ENCODE data around the gene HSD17B12. TPM values are rescaled to one million over a fixed set of nuclear protein-coding genes. Genes with fewer than 3 reads are reported as not detected.

HSD17B12 gene
- total RNA-seq, 1 donor from 2014 or later: 99.8 TPM

- no peak for TF ChIP-seq CTCF (IDR thresholded peaks at IDR 0.05)
- H3K4me1 ChIP-seq: peaks cover 36% of the 10 kb centered on the region
- H3K4me3 ChIP-seq: no peak overlapping the region
- H3K27ac ChIP-seq: no peak overlapping the region
- no peaks in the 10 kb centered on the region for H3K36me3 ChIP-seq
- H3K9me3 ChIP-seq: no peaks in the 10 kb centered on the region
- no peaks in the 10 kb centered on the region for H3K27me3 ChIP-seq
- no peak for DNase-seq
- intact Hi-C loops (cut with DNase I): no loop called here
- ATAC-seq: no peak
Observed at GRCh38 chr11:43689167-43689566, 8.6 kb downstream of the HSD17B12 start.

GRCh38 chr11:43690929-43691725, 10.6 kb downstream of the HSD17B12 start:
- DNase-seq: no peak
- ATAC-seq: peak; percentile 32
- intact Hi-C loops (cut with DNase I): no loop called here
- TF ChIP-seq CTCF (IDR thresholded peaks at IDR 0.05): no peak
- Histone ChIP-seq H3K9me3 (no peaks in the 10 kb centered on the region), H3K36me3 (no peaks in the 10 kb centered on the region), H3K4me3 (no peak overlapping the region), H3K4me1 (peaks cover 26% of the 10 kb centered on the region), H3K27ac (no peak overlapping the region), H3K27me3 (no peaks in the 10 kb centered on the region)

- intact Hi-C loops (cut with DNase I): no loop called here
- H3K9me3 ChIP-seq: no peaks in the 10 kb centered on the region
- TF ChIP-seq CTCF (IDR thresholded peaks at IDR 0.05): no peak
Observed at GRCh38 chr11:43691806-43692205, 11.3 kb downstream of the HSD17B12 start.

GRCh38 chr11:43693069-43693468, 12.5 kb downstream of the HSD17B12 start:
- H3K27me3 ChIP-seq: no peaks in the 10 kb centered on the region
- no peaks in the 10 kb centered on the region for H3K36me3 ChIP-seq
- H3K9me3 ChIP-seq: no peaks in the 10 kb centered on the region
- H3K4me3 ChIP-seq: no peak overlapping the region
- DNase-seq (no peak), ATAC-seq (no peak)
- peaks cover 6% of the 10 kb centered on the region for H3K4me1 ChIP-seq
- TF ChIP-seq CTCF (IDR thresholded peaks at IDR 0.05): no peak
- no peak overlapping the region for H3K27ac ChIP-seq
- intact Hi-C loops (cut with DNase I): no loop called here

More at GRCh38 chr11:43691806-43692205, 11.3 kb downstream of the HSD17B12 start:
- ATAC-seq: no peak
- peaks cover 19% of the 10 kb centered on the region for H3K4me1 ChIP-seq
- DNase-seq: no peak
- H3K36me3 ChIP-seq: no peaks in the 10 kb centered on the region
- no peaks in the 10 kb centered on the region for H3K27me3 ChIP-seq
- no peak overlapping the region for H3K4me3 ChIP-seq
- no peak overlapping the region for H3K27ac ChIP-seq

GRCh38 chr11:43693731-43694130, 13.2 kb downstream of the HSD17B12 start:
- intact Hi-C loops (cut with DNase I): no loop called here
- no peak for DNase-seq
- no peaks in the 10 kb centered on the region for H3K27me3 ChIP-seq
- H3K36me3 ChIP-seq: no peaks in the 10 kb centered on the region
- H3K9me3 ChIP-seq: no peaks in the 10 kb centered on the region
- H3K4me1 ChIP-seq: no peaks in the 10 kb centered on the region
- ATAC-seq: no peak
- H3K4me3 ChIP-seq: no peak overlapping the region
- no peak overlapping the region for H3K27ac ChIP-seq
- no peak for TF ChIP-seq CTCF (IDR thresholded peaks at IDR 0.05)

All from upper lobe of right lung (tissue), 1 donor.